Measurements from ENCODE around the gene MAN2B1.
"Not testable (repeated sequence)": the region's sequence is repeated elsewhere in the genome, so short reads cannot be mapped to it uniquely, and the experiment has no call there.

MAN2B1 gene

GRCh38 chr19:12656899-12657571 is 9.5 kb downstream of the MAN2B1 start:
- DNase-seq, result no peak

- no peak for DNase-seq
Measured at GRCh38 chr19:12655546-12655945, 11.0 kb downstream of the MAN2B1 start.

GRCh38 chr19:12652219-12652618 is 14.3 kb downstream of the MAN2B1 start:
- DNase-seq, result no peak

- DNase-seq, result no peak
Measured at GRCh38 chr19:12649941-12650340, 16.6 kb downstream of the MAN2B1 start.

- DNase-seq, result no peak
Measured at GRCh38 chr19:12648088-12648487, 18.5 kb downstream of the MAN2B1 start.

- peak; percentile 56 for DNase-seq
Measured at GRCh38 chr19:12647490-12648071, 19.0 kb downstream of the MAN2B1 start.

- peak; percentile 6 for DNase-seq
Measured at GRCh38 chr19:12647047-12647446, 19.5 kb downstream of the MAN2B1 start.

- DNase-seq, result no peak
Measured at GRCh38 chr19:12646551-12646950, 20.0 kb downstream of the MAN2B1 start.

- DNase-seq, result not testable (repeated sequence)
Measured at GRCh38 chr19:12643716-12644115, 22.8 kb downstream of the MAN2B1 start.

GRCh38 chr19:12642506-12642905 is 24.0 kb downstream of the MAN2B1 start:
- no peak for DNase-seq

- no peak for DNase-seq
Measured at GRCh38 chr19:12641456-12641855, 25.1 kb downstream of the MAN2B1 start.

GRCh38 chr19:12639901-12640613 is 26.5 kb downstream of the MAN2B1 start:
- DNase-seq, result peak; percentile 33

- DNase-seq, result no peak
Measured at GRCh38 chr19:12638611-12639182, 27.8 kb downstream of the MAN2B1 start.

GRCh38 chr19:12636631-12637030 is 29.9 kb downstream of the MAN2B1 start:
- DNase-seq, result no peak

GRCh38 chr19:12629215-12629614 is 37.3 kb downstream of the MAN2B1 start:
- no peak for DNase-seq

- DNase-seq, result no peak
Measured at GRCh38 chr19:12628040-12629022, 38.2 kb downstream of the MAN2B1 start.

- no peak for DNase-seq
Measured at GRCh38 chr19:12626958-12627357, 39.6 kb downstream of the MAN2B1 start.

- no peak for DNase-seq
Measured at GRCh38 chr19:12623361-12624031, 43.0 kb downstream of the MAN2B1 start.

GRCh38 chr19:12621253-12622024 is 45.1 kb downstream of the MAN2B1 start:
- DNase-seq, result not testable (repeated sequence)

- no peak for DNase-seq
Measured at GRCh38 chr19:12617646-12618045, 48.9 kb downstream of the MAN2B1 start.

GRCh38 chr19:12611361-12611699 is 55.2 kb downstream of the MAN2B1 start:
- peak; percentile 32 for DNase-seq
